Colon (tissue), 2 donors: ENCODE data around the gene MMRN1.

Experiments
- FAIRE-seq: peaks from 2 replicates; lab custom pipeline; 2012; peaks lifted over from hg19 to GRCh38; lab: Jason Lieb, UNC
- donor health status: control.
- donor health status: control.

Gene MMRN1

GRCh38 chr4:89894649-89895550 lies at the start of gene MMRN1:
Gene MMRN1, plus strand, starts transcription at chr4:89894854. Its CDS starts 118 bp downstream, at chr4:89894972.
- FAIRE-seq: no peak

- FAIRE-seq: no peak
These were observed 46.9 kb upstream of the MMRN1 start for GRCh38 chr4:89847571-89848325.

- FAIRE-seq: no peak
These were observed 39.4 kb upstream of the MMRN1 start for GRCh38 chr4:89855236-89855635.

- no peak for FAIRE-seq
These were observed 33.7 kb upstream of the MMRN1 start for GRCh38 chr4:89860971-89861370.

GRCh38 chr4:89863533-89863932 lies 31.1 kb upstream of the MMRN1 start:
- FAIRE-seq: no peak

- FAIRE-seq: no peak
These were observed 26.4 kb upstream of the MMRN1 start for GRCh38 chr4:89868276-89868675.

- no peak for FAIRE-seq
These were observed 25.6 kb upstream of the MMRN1 start for GRCh38 chr4:89868999-89869589.

- no peak for FAIRE-seq
These were observed 23.4 kb upstream of the MMRN1 start for GRCh38 chr4:89871211-89871610.

GRCh38 chr4:89876548-89876947 lies 18.1 kb upstream of the MMRN1 start:
- no peak for FAIRE-seq

GRCh38 chr4:89878611-89879010 lies 16.0 kb upstream of the MMRN1 start:
- FAIRE-seq: no peak

- FAIRE-seq: no peak
These were observed 15.4 kb upstream of the MMRN1 start for GRCh38 chr4:89879215-89879614.

- FAIRE-seq: no peak
These were observed 5.4 kb upstream of the MMRN1 start for GRCh38 chr4:89889289-89889688.

GRCh38 chr4:89897867-89898266 lies 3.2 kb downstream of the MMRN1 start:
- FAIRE-seq: no peak

GRCh38 chr4:89898304-89898716 lies 3.7 kb downstream of the MMRN1 start:
- no peak for FAIRE-seq

GRCh38 chr4:89899152-89899551 lies 4.5 kb downstream of the MMRN1 start:
- no peak for FAIRE-seq

GRCh38 chr4:89899854-89900253 lies 5.2 kb downstream of the MMRN1 start:
- no peak for FAIRE-seq

GRCh38 chr4:89901808-89902431 lies 7.3 kb downstream of the MMRN1 start:
- peak; percentile 5 for FAIRE-seq

GRCh38 chr4:89904524-89904923 lies 9.9 kb downstream of the MMRN1 start:
- FAIRE-seq: no peak

- FAIRE-seq: no peak
These were observed 11.7 kb downstream of the MMRN1 start for GRCh38 chr4:89906316-89906715.

GRCh38 chr4:89906777-89907521 lies 12.3 kb downstream of the MMRN1 start:
- no peak for FAIRE-seq

- FAIRE-seq: no peak
These were observed 15.2 kb downstream of the MMRN1 start for GRCh38 chr4:89909889-89910288.

- no peak for FAIRE-seq
These were observed 19.0 kb downstream of the MMRN1 start for GRCh38 chr4:89913623-89914022.
